WTC11 (cell line): ENCODE data around the gene RTCA.
"Not testable (repeated sequence)": the region's sequence is repeated elsewhere in the genome, so short reads cannot be mapped to it uniquely, and the experiment has no call there.

Source experiments
- CREB1 ChIP-seq: sonication (generic); formaldehyde crosslinking; IDR thresholded peaks from 2 replicates; pipeline ENCODE4 v1.8.0; 2023; ENCODE audit warnings: mild to moderate bottlenecking, missing genetic modification reagents
- CREM ChIP-seq: sonication (generic); formaldehyde crosslinking; IDR thresholded peaks from 2 replicates; pipeline ENCODE4 v1.8.1; 2022; ENCODE audit warnings: mild to moderate bottlenecking, missing genetic modification reagents, moderate library complexity
- ESRRA ChIP-seq: sonication (generic); formaldehyde crosslinking; IDR thresholded peaks from 2 replicates; pipeline ENCODE4 v1.8.1; 2022; ENCODE audit warnings: mild to moderate bottlenecking, missing genetic modification reagents, borderline replicate concordance
- JUN ChIP-seq: sonication (generic); formaldehyde crosslinking; IDR thresholded peaks from 2 replicates; pipeline ENCODE4 v1.8.0; 2023; ENCODE audit warnings: mild to moderate bottlenecking, missing genetic modification reagents
- ZNF219 ChIP-seq: sonication (generic); formaldehyde crosslinking; IDR thresholded peaks from 2 replicates; pipeline ENCODE4 v1.8.0; 2023; ENCODE audit warnings: missing genetic modification reagents, mild to moderate bottlenecking, borderline replicate concordance
- TF ChIP-seq, protein P1 (sequence below): fragments of 200-600 bp; IDR thresholded peaks from 2 replicates; pipeline ENCODE4 v1.8.0; 2022; ENCODE audit warnings: antibody characterized with exemption
- TF ChIP-seq, protein P2 (sequence below): sonication (generic); formaldehyde crosslinking; IDR thresholded peaks from 2 replicates; pipeline ENCODE4 v1.8.0; 2022; ENCODE audit warnings: mild to moderate bottlenecking, missing genetic modification reagents

DNA sequence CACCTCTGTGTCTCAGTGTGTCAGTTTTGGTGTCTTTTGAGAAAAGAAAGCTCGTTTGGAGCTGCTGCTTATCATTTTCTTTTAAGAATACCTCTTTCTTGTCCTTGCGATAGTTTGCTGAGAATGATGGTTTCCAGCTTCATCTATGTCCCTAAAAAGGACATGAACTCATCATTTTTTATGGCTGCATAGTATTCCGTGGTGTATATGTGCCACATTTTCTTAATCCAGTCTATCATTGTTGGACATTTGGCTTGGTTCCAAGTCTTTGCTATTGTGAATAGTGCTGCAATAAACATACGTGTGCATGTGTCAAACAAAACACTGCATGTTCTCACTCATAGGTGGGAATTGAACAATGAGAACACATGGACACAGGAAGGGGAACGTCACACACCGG is 73.7 kb downstream of the RTCA start:
- TF ChIP-seq, protein P1, sequence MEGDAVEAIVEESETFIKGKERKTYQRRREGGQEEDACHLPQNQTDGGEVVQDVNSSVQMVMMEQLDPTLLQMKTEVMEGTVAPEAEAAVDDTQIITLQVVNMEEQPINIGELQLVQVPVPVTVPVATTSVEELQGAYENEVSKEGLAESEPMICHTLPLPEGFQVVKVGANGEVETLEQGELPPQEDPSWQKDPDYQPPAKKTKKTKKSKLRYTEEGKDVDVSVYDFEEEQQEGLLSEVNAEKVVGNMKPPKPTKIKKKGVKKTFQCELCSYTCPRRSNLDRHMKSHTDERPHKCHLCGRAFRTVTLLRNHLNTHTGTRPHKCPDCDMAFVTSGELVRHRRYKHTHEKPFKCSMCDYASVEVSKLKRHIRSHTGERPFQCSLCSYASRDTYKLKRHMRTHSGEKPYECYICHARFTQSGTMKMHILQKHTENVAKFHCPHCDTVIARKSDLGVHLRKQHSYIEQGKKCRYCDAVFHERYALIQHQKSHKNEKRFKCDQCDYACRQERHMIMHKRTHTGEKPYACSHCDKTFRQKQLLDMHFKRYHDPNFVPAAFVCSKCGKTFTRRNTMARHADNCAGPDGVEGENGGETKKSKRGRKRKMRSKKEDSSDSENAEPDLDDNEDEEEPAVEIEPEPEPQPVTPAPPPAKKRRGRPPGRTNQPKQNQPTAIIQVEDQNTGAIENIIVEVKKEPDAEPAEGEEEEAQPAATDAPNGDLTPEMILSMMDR: not testable (repeated sequence)
- TF ChIP-seq CREB1 (CRISPR knock-in tag); CREM; ZNF219 (CRISPR knock-in tag); JUN (CRISPR knock-in tag); ESRRA (CRISPR knock-in tag): not testable (repeated sequence)
- TF ChIP-seq, protein P2, sequence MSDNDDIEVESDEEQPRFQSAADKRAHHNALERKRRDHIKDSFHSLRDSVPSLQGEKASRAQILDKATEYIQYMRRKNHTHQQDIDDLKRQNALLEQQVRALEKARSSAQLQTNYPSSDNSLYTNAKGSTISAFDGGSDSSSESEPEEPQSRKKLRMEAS (CRISPR knock-in tag): not testable (repeated sequence)
